NT2/D1 (cell line): ENCODE data around the gene ZNF689.

Experiments used
- DNase-seq: peaks from one replicate; pipeline ENCODE4 v3.0.0-alpha.2; 2011; ENCODE audit warnings: low read depth, low spot score
- H3K27me3 ChIP-seq: 2 replicates; pipeline ENCODE4 v1.6.0; 2011; ENCODE audit warnings: mild to moderate bottlenecking; ENCODE audit not compliant: insufficient read length, insufficient read depth
- H3K36me3 ChIP-seq: 2 replicates; pipeline ENCODE4 v1.6.1; 2011; ENCODE audit warnings: mild to moderate bottlenecking, low read length, mixed read lengths; ENCODE audit not compliant: insufficient read depth, insufficient read length
- H3K4me1 ChIP-seq: 2 replicates; pipeline ENCODE4 v1.5.1; 2011; ENCODE audit not compliant: insufficient read depth, insufficient read length
- H3K4me3 ChIP-seq: 2 replicates; pipeline ENCODE4 v1.5.1; 2011; ENCODE audit warnings: low read depth; ENCODE audit not compliant: insufficient read length
- H3K9ac ChIP-seq: 2 replicates; pipeline ENCODE4 v1.6.0; 2011; ENCODE audit warnings: low read depth; ENCODE audit not compliant: insufficient read length
- H3K9me3 ChIP-seq: 2 replicates; pipeline ENCODE4 v1.5.1; 2011; ENCODE audit warnings: mild to moderate bottlenecking, low read length; ENCODE audit not compliant: insufficient read depth
- SUZ12 ChIP-seq: IDR thresholded peaks from 2 replicates; pipeline ENCODE4 v1.6.1; 2011; ENCODE audit not compliant: insufficient read length, insufficient read depth; ENCODE audit errors: extremely low read depth
- YY1 ChIP-seq: IDR thresholded peaks from 2 replicates; pipeline ENCODE4 v1.6.1; 2011; ENCODE audit not compliant: insufficient read length, insufficient read depth
- ZNF274 ChIP-seq: IDR thresholded peaks from 2 replicates; pipeline ENCODE4 v1.6.1; 2011; ENCODE audit warnings: mild to moderate bottlenecking, low read depth, low read length

ZNF689 gene

DNA sequence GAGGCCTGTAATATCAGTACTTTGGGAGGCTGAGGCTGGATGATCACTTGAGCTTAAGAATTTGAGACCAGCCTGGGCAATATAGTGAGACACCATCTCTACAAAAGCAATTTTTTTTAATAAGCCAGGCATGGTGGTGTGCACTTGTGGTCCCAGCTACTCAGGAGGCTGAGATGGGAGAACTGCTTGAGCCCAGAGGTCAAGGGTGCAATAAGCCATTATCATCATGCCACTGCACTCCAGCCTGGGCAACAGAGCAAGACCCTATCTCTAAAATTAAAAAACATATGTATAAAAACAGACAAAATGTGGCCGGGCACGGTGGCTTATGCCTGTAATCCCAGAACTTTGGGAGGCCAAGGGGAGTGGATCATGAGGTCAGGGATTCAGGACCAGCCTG is 21.5 kb downstream of the ZNF689 start:
- no peak overlapping the region for H3K4me3 ChIP-seq
- peaks cover 39% of the 10 kb centered on the region for H3K36me3 ChIP-seq
- no peak for TF ChIP-seq ZNF274
- no peak for TF ChIP-seq YY1
- no peak for TF ChIP-seq SUZ12

DNA sequence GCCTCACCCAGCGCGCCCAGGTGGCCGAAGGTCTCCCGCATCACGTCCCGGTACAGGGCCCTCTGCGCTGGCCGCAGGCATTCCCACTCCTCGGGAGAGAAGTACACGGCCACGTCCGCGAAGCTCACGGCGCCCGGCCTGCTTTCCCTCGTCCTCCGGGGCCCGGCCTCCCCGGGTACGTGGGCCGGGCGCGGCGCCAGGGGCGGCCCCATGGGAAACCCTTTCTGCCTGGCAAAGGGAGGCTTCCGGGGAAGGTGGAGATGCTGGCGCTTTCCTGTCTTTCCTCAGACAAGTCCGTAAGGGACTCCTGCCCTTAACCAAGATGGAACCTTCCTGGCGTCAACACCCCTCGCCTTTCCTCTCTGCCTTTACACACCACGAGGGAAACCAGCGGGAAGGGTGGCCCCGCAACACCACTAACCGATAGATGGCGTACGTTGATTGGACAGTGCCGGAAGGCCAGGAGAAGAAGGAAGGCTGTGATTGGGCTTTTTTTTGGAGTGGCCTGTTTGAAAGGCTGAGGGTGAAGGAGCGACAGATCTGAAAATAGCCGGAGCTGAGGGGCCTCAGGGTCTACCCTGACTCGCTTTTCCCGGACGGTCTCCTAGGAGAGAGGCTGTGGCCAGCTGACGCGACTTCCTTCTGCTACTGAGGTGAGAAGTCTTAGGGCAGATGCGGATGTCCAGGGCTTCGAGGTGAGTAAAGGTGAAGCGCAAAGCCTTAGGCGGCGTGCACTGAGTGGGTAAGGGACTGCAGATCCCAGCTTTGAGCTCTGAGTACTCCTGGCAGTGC is 24.6 kb downstream of the ZNF689 start, which contains the start of gene ZNF785:
ZNF785 (minus strand) TSS at position 298 of the 792 bp plus-strand sequence; CDS start at position 212, 86 bp downstream.
- Histone ChIP-seq H3K9ac (peak within 1 kb of the TSS; percentile 96), H3K36me3 (peaks cover 54% of the 10 kb centered on the region), H3K27me3 (no peaks in the 10 kb centered on the region), H3K4me1 (peaks cover 6% of the 10 kb centered on the region), H3K9me3 (no peaks in the 10 kb centered on the region), H3K4me3 (peak within 1 kb of the TSS; percentile 78)
- TF ChIP-seq YY1, result peak; percentile 98
- no peak for TF ChIP-seq SUZ12
- no peak for TF ChIP-seq ZNF274
- DNase-seq, result peak; percentile 98

More for the DNA sequence above, 21.5 kb downstream of the ZNF689 start:
- Histone ChIP-seq H3K9me3 (no peaks in the 10 kb centered on the region), H3K9ac (no peak overlapping the region), H3K27me3 (no peaks in the 10 kb centered on the region), H3K4me1 (no peaks in the 10 kb centered on the region)
- DNase-seq, result no peak

DNA sequence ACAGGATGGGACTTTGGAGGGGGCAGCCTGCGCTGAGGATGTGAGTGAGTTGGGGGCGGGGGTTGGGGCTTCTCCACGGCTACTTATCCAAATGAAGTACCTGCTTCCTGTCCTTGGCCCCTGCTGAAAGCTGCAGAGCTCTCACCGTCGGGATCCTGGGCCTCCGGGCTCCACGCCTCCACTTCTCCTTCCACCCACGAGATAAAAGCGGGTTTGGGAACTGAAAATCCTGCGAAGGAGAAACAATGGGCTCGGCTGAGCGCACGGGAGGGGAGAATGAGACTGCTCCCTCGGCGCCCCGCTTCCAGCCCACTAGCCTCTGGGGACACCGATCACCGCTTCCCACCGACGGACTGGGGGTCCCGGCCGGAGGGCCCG is 25.2 kb downstream of the ZNF689 start:
- TF ChIP-seq SUZ12, result no peak
- no peak for TF ChIP-seq YY1
- no peak for TF ChIP-seq ZNF274
- DNase-seq, result no peak
- Histone ChIP-seq H3K4me1 (peaks cover 6% of the 10 kb centered on the region), H3K4me3 (peak overlapping the region; percentile 78), H3K27me3 (no peaks in the 10 kb centered on the region), H3K36me3 (peaks cover 54% of the 10 kb centered on the region), H3K9me3 (no peaks in the 10 kb centered on the region), H3K9ac (peak overlapping the region; percentile 96)

DNA sequence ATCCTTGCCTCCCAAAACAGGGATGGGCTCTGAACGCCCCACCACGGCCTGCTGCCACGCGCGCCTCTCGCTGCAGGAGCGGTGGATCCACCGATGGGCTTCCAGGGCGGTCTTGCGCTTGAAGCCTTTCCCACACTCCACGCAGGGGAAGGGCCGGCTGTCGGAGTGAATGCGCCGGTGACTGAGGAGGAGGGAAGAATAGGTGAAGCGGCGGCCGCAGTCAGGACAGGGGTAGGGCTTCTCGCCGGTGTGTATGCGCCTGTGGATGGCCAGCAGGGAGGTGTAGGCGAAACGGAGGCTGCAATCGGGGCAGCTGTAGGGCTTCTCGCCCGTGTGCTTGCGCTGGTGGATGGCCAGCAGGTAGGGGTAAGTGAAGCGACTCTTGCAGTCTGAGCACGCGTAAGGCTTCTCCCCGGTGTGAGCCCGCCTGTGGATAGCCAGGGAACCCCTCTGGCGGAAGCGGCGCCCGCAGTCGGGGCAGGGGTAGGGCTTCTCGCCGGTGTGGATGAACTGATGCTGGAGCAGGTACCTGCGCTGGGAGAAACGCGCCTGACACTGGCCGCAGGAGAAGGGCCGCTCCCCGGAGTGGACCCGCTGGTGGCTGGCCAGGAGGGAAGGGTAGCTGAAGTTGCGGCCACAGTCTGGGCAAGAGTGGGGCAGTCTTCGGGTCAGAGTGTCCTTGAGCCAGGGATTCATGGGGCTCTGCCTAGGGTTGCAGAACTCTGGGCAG is 27.4 kb downstream of the ZNF689 start:
- peak overlapping the region; percentile 8 for H3K9ac ChIP-seq
- peaks cover 57% of the 10 kb centered on the region for H3K36me3 ChIP-seq
- no peaks in the 10 kb centered on the region for H3K27me3 ChIP-seq
- DNase-seq, result no peak
- no peak overlapping the region for H3K4me3 ChIP-seq
- H3K4me1 ChIP-seq, result peaks cover 6% of the 10 kb centered on the region
- no peaks in the 10 kb centered on the region for H3K9me3 ChIP-seq
- TF ChIP-seq SUZ12, result no peak
- no peak for TF ChIP-seq ZNF274
- TF ChIP-seq YY1, result no peak

DNA sequence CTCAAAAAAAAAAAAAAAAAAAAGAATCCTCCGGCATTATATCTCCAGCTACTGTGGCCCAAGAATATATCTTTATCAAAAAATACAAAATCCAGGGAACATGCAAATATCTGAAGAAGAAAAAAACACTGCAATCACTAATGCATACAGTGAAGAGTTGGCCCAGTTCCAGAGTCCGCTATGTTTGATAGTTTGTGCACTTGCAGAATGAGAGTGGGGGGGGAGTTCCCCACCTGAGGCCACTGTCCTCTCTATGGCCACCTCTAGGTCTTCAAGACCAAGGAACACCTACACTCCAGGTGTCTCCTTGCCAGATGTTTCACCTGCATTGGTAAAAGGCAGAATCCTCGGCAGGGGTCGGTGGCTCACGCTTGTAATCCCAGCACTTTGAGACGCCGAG is 28.7 kb downstream of the ZNF689 start:
- peaks cover 6% of the 10 kb centered on the region for H3K4me1 ChIP-seq
- no peak for TF ChIP-seq ZNF274
- no peak for TF ChIP-seq SUZ12
- TF ChIP-seq YY1, result no peak
- no peaks in the 10 kb centered on the region for H3K27me3 ChIP-seq
- no peak overlapping the region for H3K9ac ChIP-seq
- H3K4me3 ChIP-seq, result no peak overlapping the region
- no peaks in the 10 kb centered on the region for H3K9me3 ChIP-seq
- H3K36me3 ChIP-seq, result peaks cover 50% of the 10 kb centered on the region
- DNase-seq, result no peak

DNA sequence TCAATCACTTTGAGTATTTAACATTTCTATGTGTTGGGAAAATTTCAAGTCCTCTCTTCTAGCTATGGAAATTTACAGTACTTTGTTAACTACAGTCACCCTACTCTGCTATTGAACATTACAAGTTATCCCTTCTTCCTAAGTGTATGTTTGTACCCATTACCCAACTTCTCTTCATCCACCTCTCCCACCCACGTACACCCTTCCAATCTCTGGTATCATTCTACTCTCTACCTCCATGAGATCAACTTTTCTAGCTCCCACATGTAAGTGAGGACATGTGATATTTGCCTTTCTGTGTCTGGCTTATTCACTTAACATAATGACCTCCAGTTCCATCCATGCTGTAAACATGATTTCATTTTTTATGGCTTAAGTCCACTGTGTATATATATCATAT is 35.5 kb downstream of the ZNF689 start:
- peaks cover 20% of the 10 kb centered on the region for H3K36me3 ChIP-seq
- TF ChIP-seq ZNF274, result no peak
- TF ChIP-seq SUZ12, result no peak
- TF ChIP-seq YY1, result no peak
- DNase-seq, result no peak

DNA sequence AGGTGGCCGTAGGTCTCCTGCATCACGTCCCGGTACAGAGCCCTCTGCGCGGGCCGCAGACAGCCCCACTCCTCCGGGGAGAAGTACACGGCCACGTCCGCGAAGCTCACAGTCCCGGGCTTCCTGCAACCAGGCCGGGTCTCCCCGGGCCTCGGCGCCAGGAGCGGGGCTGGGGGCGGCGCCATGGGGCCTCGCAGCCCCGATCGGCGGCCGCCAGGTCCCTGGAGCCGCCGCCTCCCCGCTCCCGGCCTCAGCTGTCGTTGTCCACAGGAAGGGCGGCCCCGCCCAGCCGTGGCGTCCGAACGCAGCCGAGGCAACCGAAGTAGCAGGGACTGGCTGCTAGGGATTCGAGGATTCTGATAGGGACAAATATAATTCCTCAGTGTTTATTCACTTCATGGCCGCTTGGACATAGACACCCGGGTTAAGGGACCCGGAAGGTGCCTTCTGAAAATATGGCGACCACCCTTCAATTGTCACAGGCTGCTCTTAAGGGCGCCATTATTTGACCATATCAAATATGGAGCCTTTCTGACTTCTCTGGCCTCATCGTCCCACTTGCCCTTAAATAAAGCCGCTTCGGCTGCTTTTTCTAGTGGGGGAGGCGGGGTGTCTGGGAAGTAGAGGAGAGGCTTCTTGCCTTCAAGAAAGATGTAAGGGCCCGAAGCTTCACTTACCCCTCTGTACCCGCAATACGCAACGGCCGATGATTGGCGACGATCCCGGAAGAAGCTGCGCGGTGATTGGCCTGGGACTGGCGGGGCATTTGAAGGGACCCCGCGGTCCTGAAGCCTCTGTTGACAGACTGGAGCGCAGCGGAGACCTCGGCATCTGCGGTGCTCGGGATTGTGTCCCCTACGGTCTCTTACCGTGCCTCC is 38.5 kb downstream of the ZNF689 start, which contains the start of gene ZNF688:
ZNF688 (minus strand) TSS at position 270 of the 878 bp plus-strand sequence; CDS start at position 185, 85 bp downstream.
- no peaks in the 10 kb centered on the region for H3K27me3 ChIP-seq
- H3K9me3 ChIP-seq, result no peaks in the 10 kb centered on the region
- peak; percentile 91 for DNase-seq
- H3K9ac ChIP-seq, result peak within 1 kb of the TSS; percentile 95
- H3K4me3 ChIP-seq, result peak within 1 kb of the TSS; percentile 82
- H3K36me3 ChIP-seq, result peaks cover under 1% of the 10 kb centered on the region
- TF ChIP-seq YY1 (peak; percentile 95), SUZ12 (no peak)
- H3K4me1 ChIP-seq, result peaks cover 6% of the 10 kb centered on the region

More for the DNA sequence above, 35.5 kb downstream of the ZNF689 start:
- Histone ChIP-seq H3K27me3 (no peaks in the 10 kb centered on the region), H3K4me3 (no peak overlapping the region), H3K9ac (no peak overlapping the region), H3K4me1 (peaks cover 5% of the 10 kb centered on the region), H3K9me3 (no peaks in the 10 kb centered on the region)
